ENCODE results near the gene CD151.

CD151 gene

GRCh38 chr11:843818-844692, 11.3 kb downstream of the CD151 start:
- no peak for DNase-seq

GRCh38 chr11:844693-845644, 12.2 kb downstream of the CD151 start:
- DNase-seq, result no peak

- no peak for DNase-seq
These were observed 13.2 kb downstream of the CD151 start for GRCh38 chr11:845872-846495.

- DNase-seq, result no peak
These were observed 13.8 kb downstream of the CD151 start for GRCh38 chr11:846496-847098.

- no peak for DNase-seq
These were observed 15.1 kb downstream of the CD151 start for GRCh38 chr11:847876-848275.

- DNase-seq, result no peak
These were observed 15.7 kb downstream of the CD151 start for GRCh38 chr11:848380-848931.

- DNase-seq, result no peak
These were observed 16.5 kb downstream of the CD151 start for GRCh38 chr11:849104-849824.

GRCh38 chr11:849951-850774, 17.4 kb downstream of the CD151 start:
- DNase-seq, result no peak

- DNase-seq, result no peak
These were observed 18.3 kb downstream of the CD151 start for GRCh38 chr11:850775-851763.

- DNase-seq, result no peak
These were observed 20.0 kb downstream of the CD151 start for GRCh38 chr11:852762-853161.

GRCh38 chr11:853682-854448, 21.1 kb downstream of the CD151 start:
- DNase-seq, result no peak

GRCh38 chr11:854601-855329, 22.0 kb downstream of the CD151 start:
- no peak for DNase-seq

GRCh38 chr11:855330-855674, 22.6 kb downstream of the CD151 start:
- DNase-seq, result no peak

GRCh38 chr11:855796-856195, 23.0 kb downstream of the CD151 start:
- no peak for DNase-seq

GRCh38 chr11:856397-856796, 23.6 kb downstream of the CD151 start:
- DNase-seq, result no peak

- DNase-seq, result no peak
These were observed 25.5 kb downstream of the CD151 start for GRCh38 chr11:858053-858761.

GRCh38 chr11:858762-859339, 26.1 kb downstream of the CD151 start:
- no peak for DNase-seq

Measured in NCI-H1417 treated with DMSO at 0.1 percent for 48 hours (cell line).